Stimulated activated CD4-positive, alpha-beta T cell treated with anti-CD3 and anti-CD28 coated beads, Interleukin-15, amount 100 ng/mL, for 1 hour (primary cell): ENCODE measurements around the gene TNIK.
"Not testable (repeated sequence)": the region's sequence is repeated elsewhere in the genome, so short reads cannot be mapped to it uniquely, and the experiment has no call there.

ENCODE experiments used
- DNase-seq, 2 donors: peaks; one replicate each; pipeline ENCODE4 v3.0.0-alpha.2; 2020; ENCODE audit warnings: low read depth in 1 of 2, low spot score in 1 of 2

The TNIK gene

GRCh38 chr3:171142985-171143384, 317.2 kb downstream of the TNIK start:
- no peak for DNase-seq

GRCh38 chr3:171140246-171140645, 320.0 kb downstream of the TNIK start:
- DNase-seq: no peak

- no peak for DNase-seq
Measured at GRCh38 chr3:171138027-171138426, 322.2 kb downstream of the TNIK start.

GRCh38 chr3:171135549-171135948, 324.7 kb downstream of the TNIK start:
- DNase-seq: no peak

- DNase-seq: no peak
Measured at GRCh38 chr3:171133796-171134569, 326.2 kb downstream of the TNIK start.

- no peak for DNase-seq
Measured at GRCh38 chr3:171133337-171133736, 326.9 kb downstream of the TNIK start.

GRCh38 chr3:171132873-171133272, 327.3 kb downstream of the TNIK start:
- no peak for DNase-seq

GRCh38 chr3:171129827-171130226, 330.4 kb downstream of the TNIK start:
- DNase-seq: no peak

GRCh38 chr3:171127611-171128010, 332.6 kb downstream of the TNIK start:
- DNase-seq: no peak

GRCh38 chr3:171126478-171127209, 333.6 kb downstream of the TNIK start:
- no peak for DNase-seq

GRCh38 chr3:171125010-171125409, 335.2 kb downstream of the TNIK start:
- no peak for DNase-seq

GRCh38 chr3:171123915-171124314, 336.3 kb downstream of the TNIK start:
- no peak for DNase-seq

GRCh38 chr3:171122861-171123260, 337.3 kb downstream of the TNIK start:
- DNase-seq: no peak

- DNase-seq: no peak
Measured at GRCh38 chr3:171122240-171122639, 338.0 kb downstream of the TNIK start.

- DNase-seq: no peak
Measured at GRCh38 chr3:171121801-171122200, 338.4 kb downstream of the TNIK start.

GRCh38 chr3:171119402-171119801, 340.8 kb downstream of the TNIK start:
- not testable (repeated sequence) for DNase-seq

- DNase-seq: not testable (repeated sequence)
Measured at GRCh38 chr3:171118993-171119392, 341.2 kb downstream of the TNIK start.

- no peak for DNase-seq
Measured at GRCh38 chr3:171116824-171117395, 343.3 kb downstream of the TNIK start.

GRCh38 chr3:171116365-171116764, 343.8 kb downstream of the TNIK start:
- DNase-seq: no peak

- no peak for DNase-seq
Measured at GRCh38 chr3:171115667-171116066, 344.5 kb downstream of the TNIK start.

- no peak for DNase-seq
Measured at GRCh38 chr3:171113716-171114115, 346.5 kb downstream of the TNIK start.

GRCh38 chr3:171110715-171111114, 349.5 kb downstream of the TNIK start:
- no peak for DNase-seq
